Measurements from ENCODE around the gene ASNS. TPM values are rescaled to one million over a fixed set of nuclear protein-coding genes. Genes with fewer than 3 reads are reported as not detected.

The ASNS gene
- total RNA-seq, 1 experiment from 2014 or later: 111 TPM

GRCh38 chr7:97844036-97844435, 28.2 kb downstream of the ASNS start:
- no peak overlapping the region for H3K4me3 Mint-ChIP-seq
- TF ChIP-seq NR1H2 (CRISPR knock-in tag; IDR thresholded peaks at IDR 0.05): no peak
- TF ChIP-seq SMAD3 (CRISPR knock-in tag; IDR thresholded peaks at IDR 0.05; ENCODE audit: borderline replicate concordance): no peak
- no peak for TF ChIP-seq JUN (CRISPR knock-in tag; IDR thresholded peaks at IDR 0.05)
- no peak for TF ChIP-seq ZNF138 (CRISPR knock-in tag; conservative IDR thresholded peaks at IDR 0.05)
- no peak for TF ChIP-seq TCF7 (CRISPR knock-in tag; IDR thresholded peaks at IDR 0.05; ENCODE audit: low read depth)
- no peak for TF ChIP-seq FOXK1 (CRISPR knock-in tag; IDR thresholded peaks at IDR 0.05)
- TF ChIP-seq SP1 (CRISPR knock-in tag; conservative IDR thresholded peaks at IDR 0.05): no peak
- TF ChIP-seq FOXJ3 (CRISPR knock-in tag; IDR thresholded peaks at IDR 0.05; ENCODE audit: borderline replicate concordance): no peak
- TF ChIP-seq SOX15 (CRISPR knock-in tag; IDR thresholded peaks at IDR 0.05): no peak
- TF ChIP-seq CBFB (CRISPR knock-in tag; IDR thresholded peaks at IDR 0.05; ENCODE audit: low read depth): no peak
- no peak for TF ChIP-seq ELF4 (CRISPR knock-in tag; IDR thresholded peaks at IDR 0.05; ENCODE audit: low read depth)
- TF ChIP-seq PRRX2 (CRISPR knock-in tag; IDR thresholded peaks at IDR 0.05): no peak
- TF ChIP-seq ATF3 (CRISPR knock-in tag; conservative IDR thresholded peaks at IDR 0.05): no peak
- no peak for TF ChIP-seq ZNF317 (CRISPR knock-in tag; IDR thresholded peaks at IDR 0.05; ENCODE audit: borderline replicate concordance, low read depth)
- no peak for TF ChIP-seq NR2C2 (CRISPR knock-in tag; IDR thresholded peaks at IDR 0.05)
- H3K9me3 Mint-ChIP-seq: peaks cover 26% of the 10 kb centered on the region
- DNase-seq (ENCODE audit: low spot score) (no peak), ATAC-seq (no peak)
- POLR2A ChIA-PET: interaction anchor here (0.7 kb wide), 1 partner anchor 743 kb away, joined by 4 read pairs; no protein-coding TSS in a partner anchor
- H3K36me3 Mint-ChIP-seq: peaks cover 21% of the 10 kb centered on the region
- CTCF ChIA-PET: no interaction called here
- no peak overlapping the region for H3K27ac Mint-ChIP-seq
- peaks cover 4% of the 10 kb centered on the region; the same call in 1 of the 2 replicates for H3K27me3 Mint-ChIP-seq (ENCODE audit: low read depth)
- no peaks in the 10 kb centered on the region for H3K4me1 Mint-ChIP-seq

GRCh38 chr7:97842772-97843345, 29.3 kb downstream of the ASNS start:
- ATAC-seq (no peak), DNase-seq (ENCODE audit: low spot score) (no peak)
- no peak overlapping the region for H3K27ac Mint-ChIP-seq
- no peak for TF ChIP-seq ZNF232 (CRISPR knock-in tag; IDR thresholded peaks at IDR 0.05)
- TF ChIP-seq CREB1 (CRISPR knock-in tag; IDR thresholded peaks at IDR 0.05): no peak
- TF ChIP-seq ARID4B (CRISPR knock-in tag; IDR thresholded peaks at IDR 0.05; ENCODE audit: borderline replicate concordance): no peak
- CTCF ChIA-PET: interaction anchor here (0.9 kb wide), 1 partner anchor 24 kb away, joined by 3 read pairs; no protein-coding TSS in a partner anchor
- peaks cover 26% of the 10 kb centered on the region for H3K9me3 Mint-ChIP-seq
- POLR2A ChIA-PET: no interaction called here
- H3K4me1 Mint-ChIP-seq: no peaks in the 10 kb centered on the region
- H3K27me3 Mint-ChIP-seq (ENCODE audit: low read depth): peaks cover 4% of the 10 kb centered on the region; the same call in 1 of the 2 replicates
- no peak overlapping the region for H3K4me3 Mint-ChIP-seq
- H3K36me3 Mint-ChIP-seq: peaks cover 21% of the 10 kb centered on the region

GRCh38 chr7:97842006-97842405, 30.2 kb downstream of the ASNS start:
- CTCF ChIA-PET: interaction anchor here (0.9 kb wide), 1 partner anchor 23 kb away, joined by 3 read pairs; no protein-coding TSS in a partner anchor
- Mint-ChIP-seq H3K9me3 (peaks cover 26% of the 10 kb centered on the region), H3K4me1 (no peaks in the 10 kb centered on the region), H3K27ac (no peak overlapping the region), H3K27me3 (ENCODE audit: low read depth) (peaks cover 4% of the 10 kb centered on the region; the same call in 1 of the 2 replicates), H3K36me3 (peaks cover 21% of the 10 kb centered on the region), H3K4me3 (no peak overlapping the region)
- ATAC-seq (no peak), DNase-seq (ENCODE audit: low spot score) (no peak)
- POLR2A ChIA-PET: no interaction called here
- TF ChIP-seq ZNF512 (CRISPR knock-in tag; IDR thresholded peaks at IDR 0.05; ENCODE audit: borderline replicate concordance) (no peak), E2F4 (CRISPR knock-in tag; IDR thresholded peaks at IDR 0.05; ENCODE audit: borderline replicate concordance, low read depth) (no peak), RORB (CRISPR knock-in tag; IDR thresholded peaks at IDR 0.05) (no peak), CREM (CRISPR knock-in tag; IDR thresholded peaks at IDR 0.05) (no peak), ERG (CRISPR knock-in tag; IDR thresholded peaks at IDR 0.05) (no peak), IRF2 (CRISPR knock-in tag; IDR thresholded peaks at IDR 0.05; ENCODE audit: borderline replicate concordance, low read depth) (no peak)
